HG03442 (cell line): ENCODE measurements around the gene CRYGB.

Experiments
- ATAC-seq: cut with Tn5 transposase; IDR thresholded peaks from one replicate; pipeline ENCODE4 v1.9.1; 2021; ENCODE audit warnings: mild to moderate bottlenecking, moderate library complexity; ENCODE audit not compliant: unreplicated experiment

CRYGB gene

GRCh38 chr2:208146006-208146405, at the start of gene CRYGB:
TSS of gene CRYGB (minus strand) at chr2:208146158. CDS start at chr2:208146120, 38 bp downstream.
- no peak for ATAC-seq

- ATAC-seq, result no peak
Observed at GRCh38 chr2:208195531-208195930, 49.6 kb upstream of the CRYGB start.

GRCh38 chr2:208192611-208193236, 46.8 kb upstream of the CRYGB start:
- ATAC-seq, result no peak

GRCh38 chr2:208189810-208190503, 44.0 kb upstream of the CRYGB start, which contains the start of gene C2orf80:
TSS of gene C2orf80 (minus strand) at chr2:208190030. CDS start at chr2:208186986, 3,044 bp downstream.
- no peak for ATAC-seq

- ATAC-seq, result no peak
Observed at GRCh38 chr2:208189069-208189809, 43.3 kb upstream of the CRYGB start.

GRCh38 chr2:208186893-208187292, 40.9 kb upstream of the CRYGB start:
- ATAC-seq, result no peak

GRCh38 chr2:208186465-208186864, 40.5 kb upstream of the CRYGB start:
- ATAC-seq, result no peak

GRCh38 chr2:208183972-208184705, 38.2 kb upstream of the CRYGB start:
- ATAC-seq, result no peak

- no peak for ATAC-seq
Observed at GRCh38 chr2:208183526-208183925, 37.6 kb upstream of the CRYGB start.

- ATAC-seq, result no peak
Observed at GRCh38 chr2:208182835-208183234, 36.9 kb upstream of the CRYGB start.

GRCh38 chr2:208179028-208179609, 33.2 kb upstream of the CRYGB start:
- no peak for ATAC-seq

GRCh38 chr2:208175840-208176153, 29.8 kb upstream of the CRYGB start:
- no peak for ATAC-seq

GRCh38 chr2:208175069-208175839, 29.3 kb upstream of the CRYGB start:
- peak; percentile 98 for ATAC-seq

GRCh38 chr2:208174144-208174543, 28.2 kb upstream of the CRYGB start:
- ATAC-seq, result no peak

GRCh38 chr2:208172125-208172524, 26.2 kb upstream of the CRYGB start:
- no peak for ATAC-seq

GRCh38 chr2:208164951-208165755, 19.2 kb upstream of the CRYGB start:
- no peak for ATAC-seq

- no peak for ATAC-seq
Observed at GRCh38 chr2:208163489-208163888, 17.5 kb upstream of the CRYGB start, which contains the start of gene CRYGA. TSS of gene CRYGA (minus strand) at chr2:208163589. CDS start at chr2:208163556, 33 bp downstream.

GRCh38 chr2:208156439-208156838, 10.5 kb upstream of the CRYGB start:
- ATAC-seq, result no peak

GRCh38 chr2:208153156-208153555, 7.2 kb upstream of the CRYGB start:
- ATAC-seq, result no peak
